ENCODE measurements around the gene HOXB8.

Gene HOXB8

DNA sequence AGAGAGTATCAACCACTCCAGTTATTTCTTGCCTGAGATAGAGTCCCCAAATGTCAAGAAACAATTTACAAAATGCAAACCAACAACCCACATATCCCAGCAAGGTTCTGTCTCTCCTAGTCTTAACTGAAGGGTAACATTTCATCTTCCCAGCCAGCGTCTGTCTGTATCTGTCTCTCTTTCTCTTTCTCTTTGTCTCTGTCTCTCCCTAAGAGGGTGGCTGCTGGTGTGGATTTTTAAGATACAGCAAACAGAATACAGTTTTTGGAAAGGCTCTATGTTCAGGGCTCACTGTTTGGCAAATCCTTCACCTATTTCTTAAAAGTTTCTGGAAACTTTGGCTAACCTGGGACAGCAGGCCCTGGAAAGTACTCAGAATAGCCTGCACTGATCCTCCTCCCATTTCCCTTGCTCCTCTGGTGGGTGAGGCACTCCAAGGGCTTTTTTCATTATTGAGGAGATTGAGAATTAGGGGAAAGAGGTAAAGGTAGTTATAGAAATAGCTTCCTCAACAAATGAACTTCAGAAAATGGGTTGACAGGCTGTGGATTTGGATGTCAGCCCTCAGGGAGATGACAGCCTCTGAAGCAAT is 43.2 kb downstream of the HOXB8 start:
- Histone ChIP-seq H3K36me3 (ENCODE audit: insufficient read depth, low read length) (no peaks in the 10 kb centered on the region), H3K9me3 (ENCODE audit: control insufficient read depth, insufficient read depth, low read length) (no peaks in the 10 kb centered on the region; the same call in none of the 2 replicates), H3K9ac (ENCODE audit: low read depth, low read length) (no peak overlapping the region), H3K4me1 (ENCODE audit: insufficient read depth, low read length) (peaks cover 28% of the 10 kb centered on the region)

GRCh38 chr17:48571024-48571818 is 43.9 kb downstream of the HOXB8 start:
- Histone ChIP-seq H3K9ac (ENCODE audit: low read depth, low read length) (0 out of 2 replicates have a peak overlapping the region, but pooled peaks have one; percentile 2), H3K9me3 (ENCODE audit: control insufficient read depth, insufficient read depth, low read length) (no peaks in the 10 kb centered on the region; the same call in none of the 2 replicates), H3K36me3 (ENCODE audit: insufficient read depth, low read length) (no peaks in the 10 kb centered on the region), H3K4me1 (ENCODE audit: insufficient read depth, low read length) (peaks cover 28% of the 10 kb centered on the region)

DNA sequence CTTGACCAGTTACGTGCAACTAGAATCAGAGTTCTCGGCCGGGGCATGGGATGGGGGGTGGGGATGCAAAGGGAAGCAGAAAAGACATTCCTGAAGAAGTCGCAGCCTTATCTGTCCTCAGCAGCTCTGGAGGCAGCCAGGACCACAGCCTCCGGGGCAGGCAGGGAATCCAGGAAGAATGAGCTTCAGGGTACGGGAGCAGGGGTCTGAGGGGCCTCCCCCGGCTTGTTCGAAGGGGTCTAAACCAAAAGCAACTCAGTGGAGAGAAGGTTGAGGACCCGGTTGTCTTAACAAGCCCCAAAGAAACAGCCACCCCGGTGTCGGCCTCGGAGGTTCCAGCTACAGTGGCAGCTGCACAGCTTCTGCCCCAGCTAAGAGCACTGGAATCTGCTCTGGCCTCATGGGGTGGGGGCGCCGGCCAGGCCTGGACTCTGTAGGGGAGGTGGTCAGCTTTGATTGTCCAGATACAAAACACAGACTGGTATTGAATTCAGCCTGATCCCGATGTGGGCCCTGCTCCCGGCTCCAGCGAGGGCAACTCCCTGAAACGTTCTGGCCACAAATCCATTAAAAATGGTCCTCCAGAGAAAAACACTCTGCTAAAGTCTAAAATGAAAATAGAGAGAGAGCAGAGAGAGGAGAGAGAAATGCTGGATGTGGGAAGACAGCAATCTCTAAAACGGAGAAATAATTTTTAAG is 44.6 kb downstream of the HOXB8 start:
- H3K9me3 ChIP-seq (ENCODE audit: control insufficient read depth, insufficient read depth, low read length) = no peaks in the 10 kb centered on the region; the same call in none of the 2 replicates
- H3K36me3 ChIP-seq (ENCODE audit: insufficient read depth, low read length) = no peaks in the 10 kb centered on the region
- 0 out of 2 replicates have a peak overlapping the region, but pooled peaks have one; percentile 2 for H3K9ac ChIP-seq (ENCODE audit: low read depth, low read length)
- peaks cover 28% of the 10 kb centered on the region for H3K4me1 ChIP-seq (ENCODE audit: insufficient read depth, low read length)

- peaks cover 28% of the 10 kb centered on the region for H3K4me1 ChIP-seq (ENCODE audit: insufficient read depth, low read length)
- H3K36me3 ChIP-seq (ENCODE audit: insufficient read depth, low read length) = no peaks in the 10 kb centered on the region
- no peak overlapping the region for H3K9ac ChIP-seq (ENCODE audit: low read depth, low read length)
- no peaks in the 10 kb centered on the region; the same call in none of the 2 replicates for H3K9me3 ChIP-seq (ENCODE audit: control insufficient read depth, insufficient read depth, low read length)
Measured at GRCh38 chr17:48569674-48570324, 45.3 kb downstream of the HOXB8 start.

DNA sequence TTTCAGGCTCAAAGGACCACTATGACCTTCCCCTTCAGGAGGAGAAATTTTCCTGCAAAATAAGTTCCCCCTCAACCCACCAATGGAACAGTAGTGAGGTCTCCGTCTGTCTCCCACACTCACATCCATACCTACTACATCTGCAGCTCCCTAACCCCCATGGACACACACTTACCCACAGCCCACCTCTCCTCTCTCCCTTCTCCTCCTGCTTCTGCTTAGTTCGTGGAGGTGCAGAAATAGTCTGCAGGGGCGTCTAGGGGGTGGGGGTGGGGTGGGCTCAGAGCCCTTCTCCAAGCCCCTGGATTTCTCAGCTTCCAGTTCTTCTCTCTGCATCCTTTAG is 45.9 kb downstream of the HOXB8 start:
- H3K9ac ChIP-seq (ENCODE audit: low read depth, low read length) = no peak overlapping the region
- no peaks in the 10 kb centered on the region for H3K36me3 ChIP-seq (ENCODE audit: insufficient read depth, low read length)
- H3K4me1 ChIP-seq (ENCODE audit: insufficient read depth, low read length) = peaks cover 25% of the 10 kb centered on the region
- no peaks in the 10 kb centered on the region; the same call in none of the 2 replicates for H3K9me3 ChIP-seq (ENCODE audit: control insufficient read depth, insufficient read depth, low read length)

DNA sequence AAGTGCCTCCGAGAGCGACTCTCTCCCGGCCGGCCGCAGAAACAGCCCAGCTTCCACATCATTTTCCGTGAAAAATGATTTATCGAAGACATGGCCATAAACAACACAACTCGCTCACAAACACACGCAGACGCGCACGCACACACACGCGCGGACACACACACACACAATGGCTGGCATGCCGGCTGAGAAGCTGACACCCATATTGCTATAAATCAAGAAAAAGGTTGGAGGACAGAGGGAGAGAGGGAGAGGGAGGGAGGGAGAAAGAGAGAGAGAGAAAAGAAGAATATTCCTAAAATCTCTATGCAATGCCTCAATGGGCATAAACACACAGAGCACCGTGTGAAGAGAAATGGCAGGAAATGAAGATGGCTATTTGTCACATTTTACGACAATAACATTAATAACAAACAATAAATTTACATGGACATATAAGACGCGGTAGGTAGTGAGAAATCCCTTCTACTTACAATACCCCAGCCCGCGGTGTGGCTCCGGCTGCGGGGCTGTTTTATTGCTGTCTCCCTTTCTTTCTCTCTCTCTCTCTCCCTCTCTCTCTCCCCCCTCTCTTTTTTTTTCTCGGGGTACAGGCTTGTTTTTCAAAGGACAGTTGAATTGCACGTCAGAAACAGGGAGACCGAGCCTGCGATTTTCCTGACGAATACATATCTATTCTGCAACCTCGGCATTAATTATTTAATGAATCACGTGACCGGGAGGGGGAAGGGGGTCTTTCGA is 46.4 kb downstream of the HOXB8 start:
- Histone ChIP-seq H3K36me3 (ENCODE audit: insufficient read depth, low read length) (no peaks in the 10 kb centered on the region), H3K9ac (ENCODE audit: low read depth, low read length) (no peak overlapping the region; the same call in 1 of the 2 replicates), H3K4me1 (ENCODE audit: insufficient read depth, low read length) (peaks cover 21% of the 10 kb centered on the region), H3K9me3 (ENCODE audit: control insufficient read depth, insufficient read depth, low read length) (no peaks in the 10 kb centered on the region; the same call in none of the 2 replicates)

- peaks cover 21% of the 10 kb centered on the region for H3K4me1 ChIP-seq (ENCODE audit: insufficient read depth, low read length)
- no peak overlapping the region for H3K9ac ChIP-seq (ENCODE audit: low read depth, low read length)
- no peaks in the 10 kb centered on the region for H3K36me3 ChIP-seq (ENCODE audit: insufficient read depth, low read length)
- no peaks in the 10 kb centered on the region; the same call in none of the 2 replicates for H3K9me3 ChIP-seq (ENCODE audit: control insufficient read depth, insufficient read depth, low read length)
Measured at GRCh38 chr17:48567646-48568354, 47.3 kb downstream of the HOXB8 start.

- H3K9ac ChIP-seq (ENCODE audit: low read depth, low read length) = no peak overlapping the region
- H3K36me3 ChIP-seq (ENCODE audit: insufficient read depth, low read length) = no peaks in the 10 kb centered on the region
- H3K9me3 ChIP-seq (ENCODE audit: control insufficient read depth, insufficient read depth, low read length) = no peaks in the 10 kb centered on the region; the same call in none of the 2 replicates
- H3K4me1 ChIP-seq (ENCODE audit: insufficient read depth, low read length) = peaks cover 21% of the 10 kb centered on the region
Measured at GRCh38 chr17:48567209-48567608, 47.9 kb downstream of the HOXB8 start.

DNA sequence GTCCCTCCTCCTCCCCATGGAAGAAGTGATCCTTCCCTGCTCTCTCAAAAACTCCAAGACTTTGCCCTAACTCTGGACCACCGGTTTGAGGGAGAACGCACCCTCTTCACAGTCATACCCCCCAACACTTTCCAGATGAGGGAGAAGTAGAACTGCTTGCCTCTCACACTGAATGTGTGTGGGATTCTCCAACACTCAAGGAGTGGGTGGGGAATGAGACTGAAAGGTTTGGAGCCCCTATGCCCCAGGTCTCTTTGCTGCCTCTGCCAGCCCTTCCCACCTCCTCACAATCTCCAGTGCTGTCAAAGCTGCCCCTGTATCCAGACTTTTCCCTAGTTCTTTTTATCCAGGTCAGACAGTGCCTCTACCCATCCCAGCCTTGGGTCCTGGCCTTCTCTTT is 48.4 kb downstream of the HOXB8 start:
- H3K36me3 ChIP-seq (ENCODE audit: insufficient read depth, low read length) = no peaks in the 10 kb centered on the region
- H3K9me3 ChIP-seq (ENCODE audit: control insufficient read depth, insufficient read depth, low read length) = no peaks in the 10 kb centered on the region; the same call in none of the 2 replicates
- peaks cover 21% of the 10 kb centered on the region for H3K4me1 ChIP-seq (ENCODE audit: insufficient read depth, low read length)
- H3K9ac ChIP-seq (ENCODE audit: low read depth, low read length) = no peak overlapping the region

DNA sequence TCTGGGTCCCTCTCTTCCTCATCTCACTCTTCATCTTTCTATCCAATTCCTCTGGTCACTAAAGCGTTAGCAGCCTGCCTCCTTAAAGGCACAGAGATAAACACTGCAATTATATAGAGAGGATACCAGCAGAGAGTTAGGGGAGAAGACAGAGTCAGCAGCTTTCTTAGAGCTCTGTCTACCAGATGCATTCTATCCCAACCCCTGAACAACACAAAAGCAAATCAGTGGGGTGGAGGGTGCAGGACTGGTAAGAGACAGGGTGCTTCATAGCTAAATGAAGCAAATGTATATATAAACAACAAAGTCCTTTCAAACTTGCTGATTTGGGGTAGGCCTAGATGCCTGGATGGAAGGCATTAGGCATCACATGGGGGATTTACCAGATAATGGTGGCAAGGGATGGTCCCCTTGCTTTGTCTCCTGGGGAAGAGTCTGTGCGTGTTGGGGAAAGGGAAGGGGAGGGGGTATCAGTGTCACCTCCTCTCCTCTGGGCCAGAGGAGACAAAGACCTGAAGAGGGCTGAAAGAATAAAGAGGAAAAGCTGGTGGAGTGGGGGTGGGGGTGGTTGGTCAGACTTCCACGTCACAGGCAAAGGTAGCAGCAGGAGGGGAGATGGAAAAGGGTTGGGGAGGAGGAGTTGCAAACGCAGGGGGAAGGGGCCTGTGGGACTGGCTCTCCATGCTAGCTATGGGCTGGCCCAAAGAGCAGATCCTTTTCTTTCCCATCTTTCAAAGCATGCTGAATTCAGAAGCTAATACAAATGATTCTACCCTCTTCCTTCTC is 49.0 kb downstream of the HOXB8 start:
- Histone ChIP-seq H3K4me1 (ENCODE audit: insufficient read depth, low read length) (peaks cover 21% of the 10 kb centered on the region), H3K36me3 (ENCODE audit: insufficient read depth, low read length) (no peaks in the 10 kb centered on the region), H3K9me3 (ENCODE audit: control insufficient read depth, insufficient read depth, low read length) (no peaks in the 10 kb centered on the region; the same call in none of the 2 replicates), H3K9ac (ENCODE audit: low read depth, low read length) (no peak overlapping the region)

DNA sequence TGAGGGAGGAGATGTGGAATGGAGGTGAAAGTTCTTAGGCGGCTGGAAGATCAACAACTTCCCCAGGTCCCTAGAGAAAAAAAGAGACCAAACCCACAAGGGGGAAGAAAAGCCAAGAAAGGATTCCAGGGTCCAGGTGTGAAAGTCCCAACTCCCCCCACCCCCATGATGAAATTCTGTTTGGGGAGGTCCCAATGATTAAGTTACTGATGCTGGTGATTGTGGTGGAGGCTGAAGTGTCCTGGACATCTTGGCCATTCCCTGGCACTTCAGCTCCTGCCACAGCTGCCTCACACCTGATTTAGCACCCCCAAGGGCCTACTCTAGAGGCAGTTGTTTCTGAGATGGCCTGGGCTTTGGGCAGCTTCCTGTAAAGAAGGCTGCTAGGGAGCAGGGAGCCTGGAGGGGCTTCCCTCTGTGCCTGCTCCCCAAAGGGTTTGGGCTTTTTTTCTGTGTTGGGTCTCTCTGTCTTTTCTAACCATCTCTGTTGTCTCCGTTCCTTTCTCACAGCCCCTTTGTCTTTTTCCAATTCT is 50.0 kb downstream of the HOXB8 start:
- H3K36me3 ChIP-seq (ENCODE audit: insufficient read depth, low read length) = no peaks in the 10 kb centered on the region
- H3K4me1 ChIP-seq (ENCODE audit: insufficient read depth, low read length) = peaks cover 11% of the 10 kb centered on the region
- peak overlapping the region; percentile 11; the same call in 1 of the 2 replicates for H3K9ac ChIP-seq (ENCODE audit: low read depth, low read length)
- H3K9me3 ChIP-seq (ENCODE audit: control insufficient read depth, insufficient read depth, low read length) = no peaks in the 10 kb centered on the region; the same call in none of the 2 replicates

DNA sequence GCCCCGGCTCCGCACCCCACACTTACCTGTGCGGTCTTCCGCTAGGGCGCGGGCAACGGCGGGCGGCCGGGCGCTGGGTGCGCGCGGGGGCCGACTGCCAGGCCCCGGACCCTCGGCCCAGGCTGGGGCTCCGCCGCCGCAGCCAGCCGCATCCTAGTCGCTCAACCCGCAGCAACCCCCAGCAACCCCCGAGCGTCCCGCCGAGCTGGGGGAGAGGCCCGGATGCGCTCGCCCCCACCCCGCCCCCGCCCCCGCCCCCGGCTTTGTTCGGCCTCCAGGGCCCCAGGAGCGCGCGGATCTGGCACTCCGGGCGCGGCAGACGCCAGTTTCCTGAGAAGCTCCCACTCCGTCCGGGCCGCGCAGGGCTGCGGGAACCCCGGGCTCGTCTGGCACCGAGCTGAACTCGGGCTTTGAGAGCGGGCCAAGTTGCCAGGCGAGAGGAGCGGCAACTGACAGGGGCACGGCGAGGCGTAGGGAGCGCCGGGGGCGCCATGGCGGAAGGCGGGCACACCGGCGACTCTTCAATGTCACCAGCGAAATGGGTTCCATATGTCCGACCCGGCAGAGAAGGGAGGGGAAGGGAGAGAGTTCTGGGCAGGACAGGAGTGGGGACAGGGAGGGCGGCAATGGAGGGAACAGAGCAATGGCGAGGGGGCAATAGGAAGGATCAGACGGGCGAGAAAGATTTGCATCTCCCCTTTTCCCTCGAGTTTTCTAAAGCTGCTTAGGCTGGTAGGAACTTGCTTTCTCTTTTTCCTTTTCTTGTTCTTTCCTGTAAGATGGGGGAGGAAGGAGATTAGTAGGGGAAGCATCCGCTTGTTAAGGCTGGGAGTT is 50.7 kb downstream of the HOXB8 start:
- no peaks in the 10 kb centered on the region; the same call in none of the 2 replicates for H3K9me3 ChIP-seq (ENCODE audit: control insufficient read depth, insufficient read depth, low read length)
- peak overlapping the region; percentile 11; the same call in 1 of the 2 replicates for H3K9ac ChIP-seq (ENCODE audit: low read depth, low read length)
- H3K36me3 ChIP-seq (ENCODE audit: insufficient read depth, low read length) = no peaks in the 10 kb centered on the region
- peaks cover 13% of the 10 kb centered on the region for H3K4me1 ChIP-seq (ENCODE audit: insufficient read depth, low read length)
